Mononuclear cell (primary cell): ENCODE measurements around the gene MCCD1. TPM values are rescaled to one million over a fixed set of nuclear protein-coding genes. Genes with fewer than 3 reads are reported as not detected.
"Not testable (repeated sequence)": the region's sequence is repeated elsewhere in the genome, so short reads cannot be mapped to it uniquely, and the experiment has no call there.

Source experiments
- H3K27me3 ChIP-seq: 2 replicates; pipeline ENCODE4 v1.6.0; 2011; ENCODE audit warnings: low read length, control low read depth; ENCODE audit not compliant: insufficient read depth
- H3K4me1 ChIP-seq: 2 replicates; pipeline ENCODE4 v1.5.1; 2011; ENCODE audit warnings: mild to moderate bottlenecking, low read length, control low read depth; ENCODE audit not compliant: insufficient read depth
- H3K4me3 ChIP-seq: 2 replicates; pipeline ENCODE4 v1.5.1; 2011; ENCODE audit warnings: mild to moderate bottlenecking, low read length, moderate library complexity
- H3K9me3 ChIP-seq: 2 replicates; pipeline ENCODE4 v1.5.1; 2011; ENCODE audit warnings: low read depth, mild to moderate bottlenecking, control low read depth, low read length
- total RNA-seq: library from RNA; depleted of rRNA; stranded (reverse); fragments of >200 nt; gene quantifications from one replicate; pipeline ENCODE4 v1.2.3, GENCODE V29; 2012

MCCD1 gene
- not detected for total RNA-seq

- no peaks in the 10 kb centered on the region for H3K9me3 ChIP-seq
- no peak within 1 kb of the TSS for H3K4me3 ChIP-seq
- no peaks in the 10 kb centered on the region for H3K4me1 ChIP-seq
- H3K27me3 ChIP-seq = no peaks in the 10 kb centered on the region
Measured at GRCh38 chr6:31528821-31529328, at the start of gene MCCD1. TSS of gene MCCD1 (plus strand) at chr6:31528962. CDS start at chr6:31529015, 53 bp downstream.

- Histone ChIP-seq H3K4me1 (no peaks in the 10 kb centered on the region), H3K4me3 (no peak overlapping the region), H3K27me3 (no peaks in the 10 kb centered on the region), H3K9me3 (no peaks in the 10 kb centered on the region)
Measured at GRCh38 chr6:31479151-31479932, 49.4 kb upstream of the MCCD1 start.

- no peak overlapping the region for H3K4me3 ChIP-seq
Measured at GRCh38 chr6:31479933-31480535, 48.7 kb upstream of the MCCD1 start.

GRCh38 chr6:31480574-31480973 lies 48.2 kb upstream of the MCCD1 start:
- Histone ChIP-seq H3K27me3 (no peaks in the 10 kb centered on the region), H3K4me3 (no peak overlapping the region), H3K4me1 (no peaks in the 10 kb centered on the region), H3K9me3 (no peaks in the 10 kb centered on the region)

More at GRCh38 chr6:31479933-31480535, 48.7 kb upstream of the MCCD1 start:
- Histone ChIP-seq H3K9me3 (no peaks in the 10 kb centered on the region), H3K27me3 (no peaks in the 10 kb centered on the region), H3K4me1 (no peaks in the 10 kb centered on the region)

- Histone ChIP-seq H3K4me1 (no peaks in the 10 kb centered on the region), H3K4me3 (no peak overlapping the region)
Measured at GRCh38 chr6:31483392-31483791, 45.4 kb upstream of the MCCD1 start.

GRCh38 chr6:31485055-31485454 lies 43.7 kb upstream of the MCCD1 start:
- Histone ChIP-seq H3K4me1 (no peaks in the 10 kb centered on the region), H3K27me3 (no peaks in the 10 kb centered on the region), H3K4me3 (no peak overlapping the region), H3K9me3 (no peaks in the 10 kb centered on the region)

More at GRCh38 chr6:31483392-31483791, 45.4 kb upstream of the MCCD1 start:
- Histone ChIP-seq H3K9me3 (no peaks in the 10 kb centered on the region), H3K27me3 (no peaks in the 10 kb centered on the region)

GRCh38 chr6:31486065-31486837 lies 42.5 kb upstream of the MCCD1 start:
- not testable (repeated sequence) for H3K27me3 ChIP-seq, H3K9me3 ChIP-seq, H3K4me3 ChIP-seq, H3K4me1 ChIP-seq

GRCh38 chr6:31487674-31488073 lies 41.1 kb upstream of the MCCD1 start:
- not testable (repeated sequence) for H3K27me3 ChIP-seq, H3K4me3 ChIP-seq, H3K9me3 ChIP-seq
- H3K4me1 ChIP-seq = peaks cover 15% of the 10 kb centered on the region

GRCh38 chr6:31489086-31489485 lies 39.7 kb upstream of the MCCD1 start:
- H3K4me1 ChIP-seq = peaks cover 24% of the 10 kb centered on the region
- no peaks in the 10 kb centered on the region for H3K27me3 ChIP-seq
- no peaks in the 10 kb centered on the region for H3K9me3 ChIP-seq
- H3K4me3 ChIP-seq = no peak overlapping the region

- Histone ChIP-seq H3K4me1 (peaks cover 27% of the 10 kb centered on the region), H3K27me3 (no peaks in the 10 kb centered on the region), H3K9me3 (no peaks in the 10 kb centered on the region), H3K4me3 (no peak overlapping the region)
Measured at GRCh38 chr6:31490115-31490873, 38.5 kb upstream of the MCCD1 start.

GRCh38 chr6:31493550-31493874 lies 35.2 kb upstream of the MCCD1 start:
- not testable (repeated sequence) for H3K9me3 ChIP-seq, H3K27me3 ChIP-seq
- H3K4me3 ChIP-seq = peak overlapping the region; percentile 85
- peaks cover 56% of the 10 kb centered on the region for H3K4me1 ChIP-seq

- Histone ChIP-seq H3K4me3 (peak overlapping the region; percentile 85), H3K4me1 (peaks cover 62% of the 10 kb centered on the region), H3K9me3 (no peaks in the 10 kb centered on the region), H3K27me3 (no peaks in the 10 kb centered on the region)
Measured at GRCh38 chr6:31493875-31494694, 34.7 kb upstream of the MCCD1 start.

- peak overlapping the region; percentile 85 for H3K4me3 ChIP-seq
- H3K27me3 ChIP-seq = no peaks in the 10 kb centered on the region
- no peaks in the 10 kb centered on the region for H3K9me3 ChIP-seq
- H3K4me1 ChIP-seq = peaks cover 67% of the 10 kb centered on the region
Measured at GRCh38 chr6:31495580-31495979, 33.2 kb upstream of the MCCD1 start.

- peaks cover 61% of the 10 kb centered on the region for H3K4me1 ChIP-seq
- peak overlapping the region; percentile 58 for H3K4me3 ChIP-seq
- not testable (repeated sequence) for H3K27me3 ChIP-seq, H3K9me3 ChIP-seq
Measured at GRCh38 chr6:31496826-31497225, 31.9 kb upstream of the MCCD1 start.
